ENCODE results near the gene ZNF808. TPM values are rescaled to one million over a fixed set of nuclear protein-coding genes. Genes with fewer than 3 reads are reported as not detected.
A peak's percentile ranks its signal among the peaks of the same experiment; 100 is the strongest.
"Not testable (repeated sequence)": the region's sequence is repeated elsewhere in the genome, so short reads cannot be mapped to it uniquely, and the experiment has no call there.

The ZNF808 gene
- total and polyA plus RNA-seq, 2 experiments from 2014 or later, result 6.2 to 22.9 TPM

- peaks cover 5% of the 10 kb centered on the region for H3K4me1 ChIP-seq (ENCODE audit: low read depth)
- H3K27me3 ChIP-seq, result no peaks in the 10 kb centered on the region
- DNase-seq (ENCODE audit: low read depth in 1 of 2, low spot score in 1 of 2), result no peak
- no peaks in the 10 kb centered on the region for H3K9me3 ChIP-seq (ENCODE audit: low read depth)
- H3K4me3 ChIP-seq, result no peak overlapping the region
- H3K36me3 ChIP-seq, result no peaks in the 10 kb centered on the region
- H3K27ac ChIP-seq, result no peak overlapping the region
- TF ChIP-seq, protein P1, sequence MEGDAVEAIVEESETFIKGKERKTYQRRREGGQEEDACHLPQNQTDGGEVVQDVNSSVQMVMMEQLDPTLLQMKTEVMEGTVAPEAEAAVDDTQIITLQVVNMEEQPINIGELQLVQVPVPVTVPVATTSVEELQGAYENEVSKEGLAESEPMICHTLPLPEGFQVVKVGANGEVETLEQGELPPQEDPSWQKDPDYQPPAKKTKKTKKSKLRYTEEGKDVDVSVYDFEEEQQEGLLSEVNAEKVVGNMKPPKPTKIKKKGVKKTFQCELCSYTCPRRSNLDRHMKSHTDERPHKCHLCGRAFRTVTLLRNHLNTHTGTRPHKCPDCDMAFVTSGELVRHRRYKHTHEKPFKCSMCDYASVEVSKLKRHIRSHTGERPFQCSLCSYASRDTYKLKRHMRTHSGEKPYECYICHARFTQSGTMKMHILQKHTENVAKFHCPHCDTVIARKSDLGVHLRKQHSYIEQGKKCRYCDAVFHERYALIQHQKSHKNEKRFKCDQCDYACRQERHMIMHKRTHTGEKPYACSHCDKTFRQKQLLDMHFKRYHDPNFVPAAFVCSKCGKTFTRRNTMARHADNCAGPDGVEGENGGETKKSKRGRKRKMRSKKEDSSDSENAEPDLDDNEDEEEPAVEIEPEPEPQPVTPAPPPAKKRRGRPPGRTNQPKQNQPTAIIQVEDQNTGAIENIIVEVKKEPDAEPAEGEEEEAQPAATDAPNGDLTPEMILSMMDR (IDR thresholded peaks at IDR 0.05; ENCODE audit: low read depth, low read length), result no peak
Measured at GRCh38 chr19:52567921-52568320, 40.5 kb downstream of the ZNF808 start.

DNA sequence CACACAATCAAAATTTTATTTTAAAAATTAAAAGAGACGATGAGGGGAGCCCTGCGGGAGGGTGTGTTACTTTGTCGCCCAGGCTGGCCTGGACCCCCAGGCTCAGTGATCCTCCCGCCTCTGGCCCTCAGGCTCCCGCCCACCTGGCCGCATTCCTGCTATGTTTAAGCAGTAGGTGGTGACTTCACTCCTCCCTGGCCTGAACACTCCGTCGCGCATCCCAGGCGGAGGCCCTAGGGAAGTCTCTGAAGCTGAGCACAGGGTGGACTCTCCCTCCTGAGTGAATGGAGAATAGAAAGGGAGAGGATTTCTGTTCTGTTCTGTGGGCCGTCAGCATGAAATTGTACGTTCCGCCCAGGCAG is 42.2 kb downstream of the ZNF808 start:
- H3K4me1 ChIP-seq (ENCODE audit: low read depth); H3K9me3 ChIP-seq (ENCODE audit: low read depth); H3K36me3 ChIP-seq; H3K27me3 ChIP-seq: not testable (repeated sequence)
- peak in 1 of 2 donors; percentile 57 for DNase-seq (ENCODE audit: low read depth in 1 of 2, low spot score in 1 of 2)
- H3K27ac ChIP-seq, result peak overlapping the region; percentile 91
- peak overlapping the region; percentile 67 for H3K4me3 ChIP-seq

DNA sequence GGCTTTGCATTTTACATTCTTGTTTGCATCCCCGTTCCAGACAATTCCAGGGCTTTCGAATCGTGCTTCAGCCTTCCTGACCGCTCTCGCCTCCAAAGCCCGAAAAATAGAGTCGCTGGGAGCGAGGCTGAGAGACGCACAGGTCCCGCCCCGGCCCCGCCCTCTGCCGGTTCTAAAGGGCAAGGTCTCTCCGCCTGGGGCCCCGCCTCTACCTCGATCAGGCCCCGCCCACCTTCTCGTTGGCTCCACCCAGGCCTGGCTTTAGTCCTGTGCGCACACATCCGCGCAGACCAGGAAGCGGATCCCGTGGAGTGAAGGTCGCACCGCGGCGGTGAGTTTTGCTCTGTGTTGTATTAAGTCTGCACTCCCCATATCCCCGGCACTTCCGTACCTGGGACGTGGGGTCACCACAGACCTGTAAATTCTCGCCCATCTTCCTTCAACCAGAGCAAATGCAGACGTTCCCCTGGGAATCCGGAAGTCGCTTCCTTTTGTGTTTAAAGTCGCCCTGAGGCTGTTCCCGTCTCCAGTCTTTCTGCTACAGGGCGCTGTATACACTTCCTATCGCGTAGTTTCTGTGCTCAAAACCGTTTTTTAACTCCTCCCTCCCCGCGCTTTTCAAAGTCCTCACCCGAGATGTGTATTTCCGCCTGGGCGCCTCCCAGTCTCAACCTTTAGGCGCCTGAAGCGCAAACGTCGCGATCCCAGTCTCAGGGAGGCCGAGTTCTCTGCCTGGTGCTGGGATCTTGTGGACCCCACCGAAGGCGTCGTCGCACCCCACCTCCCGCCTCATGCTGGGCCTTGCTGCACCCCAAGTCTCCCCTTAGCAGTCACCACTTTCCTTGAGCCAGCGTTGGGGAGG is 42.8 kb downstream of the ZNF808 start, which contains the start of gene ZNF701:
ZNF701 (plus strand) TSS at position 288 of the 862 bp plus-strand sequence. CDS start 3,861 bp downstream, outside the sequence.
- Histone ChIP-seq H3K27me3 (no peaks in the 10 kb centered on the region), H3K4me3 (peak within 1 kb of the TSS; percentile 67), H3K27ac (peak within 1 kb of the TSS; percentile 91), H3K36me3 (peaks cover 2% of the 10 kb centered on the region), H3K4me1 (ENCODE audit: low read depth) (peaks cover 5% of the 10 kb centered on the region), H3K9me3 (ENCODE audit: low read depth) (no peaks in the 10 kb centered on the region)
- DNase-seq (ENCODE audit: low read depth in 1 of 2, low spot score in 1 of 2), result peak; percentile 94 to 96
- TF ChIP-seq, protein P1 (IDR thresholded peaks at IDR 0.05; ENCODE audit: low read depth, low read length), result peak; percentile 17

DNA sequence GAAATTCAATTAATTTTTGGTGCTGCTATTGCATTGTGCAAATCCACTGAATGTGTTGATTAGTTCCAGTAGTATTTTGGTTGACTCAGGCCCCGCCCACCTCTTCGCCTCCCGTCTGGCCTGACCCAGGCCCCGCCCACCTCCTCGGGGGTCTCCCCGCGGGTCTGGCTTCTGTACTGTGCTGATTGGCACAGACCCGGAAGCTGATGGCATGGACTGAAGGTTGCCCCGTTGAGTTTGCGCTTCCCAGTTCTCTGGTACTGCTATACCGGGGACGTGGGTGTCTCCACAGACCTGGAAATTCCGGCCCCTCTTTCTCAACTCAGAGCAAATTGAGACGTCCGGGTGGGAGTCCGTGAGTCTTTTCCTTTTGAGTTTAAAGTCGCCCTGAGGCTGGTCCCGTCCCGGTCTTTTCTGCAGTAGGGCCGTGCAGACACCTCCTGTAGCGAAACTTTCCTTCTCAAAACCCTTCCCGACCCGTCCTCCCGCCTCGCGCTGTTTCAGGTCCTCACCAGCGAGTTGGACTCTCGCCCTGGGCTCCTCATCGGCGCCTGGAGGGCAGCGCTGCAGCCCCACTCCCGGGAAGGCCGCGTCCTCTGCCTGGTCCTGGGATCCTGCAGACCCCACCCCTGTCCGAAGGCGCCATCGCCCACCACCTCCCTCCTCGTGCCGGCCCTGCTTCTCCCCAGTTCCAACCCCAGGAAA is 57.4 kb downstream of the ZNF808 start:
- Histone ChIP-seq H3K4me1 (ENCODE audit: low read depth) (no peaks in the 10 kb centered on the region), H3K27me3 (no peaks in the 10 kb centered on the region), H3K9me3 (ENCODE audit: low read depth) (no peaks in the 10 kb centered on the region), H3K27ac (no peak overlapping the region), H3K4me3 (no peak overlapping the region), H3K36me3 (peaks cover 13% of the 10 kb centered on the region)
- TF ChIP-seq, protein P1 (IDR thresholded peaks at IDR 0.05; ENCODE audit: low read depth, low read length), result no peak
- DNase-seq (ENCODE audit: low read depth in 1 of 2, low spot score in 1 of 2), result peak in 1 of 2 donors; percentile 26

- H3K27ac ChIP-seq, result no peak overlapping the region
- TF ChIP-seq, protein P1 (IDR thresholded peaks at IDR 0.05; ENCODE audit: low read depth, low read length), result no peak
- DNase-seq (ENCODE audit: low read depth in 1 of 2, low spot score in 1 of 2), result no peak
- H3K27me3 ChIP-seq, result no peaks in the 10 kb centered on the region
- H3K4me3 ChIP-seq, result no peak overlapping the region
- no peaks in the 10 kb centered on the region for H3K4me1 ChIP-seq (ENCODE audit: low read depth)
- H3K36me3 ChIP-seq, result peaks cover 13% of the 10 kb centered on the region
- no peaks in the 10 kb centered on the region for H3K9me3 ChIP-seq (ENCODE audit: low read depth)
Measured at GRCh38 chr19:52585604-52586003, 58.1 kb downstream of the ZNF808 start.

DNA sequence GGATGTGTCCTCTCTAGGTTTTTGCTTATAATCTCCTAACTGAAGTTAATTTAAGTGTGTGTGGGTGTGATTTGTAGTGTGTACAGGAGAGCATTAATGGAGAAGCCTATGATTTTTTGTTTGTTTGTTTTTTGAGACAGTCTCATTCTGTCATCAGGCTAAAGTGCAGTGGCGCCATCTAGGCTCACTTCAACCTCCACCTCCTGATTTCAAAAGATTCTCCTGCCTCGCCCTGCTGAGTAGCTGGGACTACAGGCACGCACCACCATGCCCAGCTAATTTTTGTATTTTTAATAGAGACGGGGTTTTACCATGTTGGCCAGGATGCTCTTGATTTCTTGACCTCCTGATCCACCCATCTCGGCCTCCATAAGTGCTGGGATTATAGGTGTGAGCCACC is 63.3 kb downstream of the ZNF808 start:
- DNase-seq (ENCODE audit: low read depth in 1 of 2, low spot score in 1 of 2), result no peak

More for the DNA sequence above, 63.3 kb downstream of the ZNF808 start:
- no peaks in the 10 kb centered on the region for H3K4me1 ChIP-seq (ENCODE audit: low read depth)
- H3K4me3 ChIP-seq, result no peak overlapping the region
- H3K27ac ChIP-seq, result no peak overlapping the region
- no peaks in the 10 kb centered on the region for H3K36me3 ChIP-seq
- H3K9me3 ChIP-seq (ENCODE audit: low read depth), result no peaks in the 10 kb centered on the region
- TF ChIP-seq, protein P1 (IDR thresholded peaks at IDR 0.05; ENCODE audit: low read depth, low read length), result no peak
- no peaks in the 10 kb centered on the region for H3K27me3 ChIP-seq

Measured in cardiac muscle cell (in vitro differentiated cells and primary cell).